Measurements from ENCODE around the gene TBL1XR1. TPM values are rescaled to one million over a fixed set of nuclear protein-coding genes. Genes with fewer than 3 reads are reported as not detected.

TBL1XR1 gene
- total and polyA plus RNA-seq, 7 experiments from 2014 or later = 20.8 to 173 (median 107) TPM

- ChIA-PET CTCF (no interaction called here), POLR2A (interaction anchor here (0.8 kb wide), 1 partner anchor 9 kb away, joined by 3 read pairs; no protein-coding TSS in a partner anchor)
- Mint-ChIP-seq H3K9me3 (no peaks in the 10 kb centered on the region), H3K4me3 (peak overlapping the region in 3 of 10 donors; percentile 0 to 44 (median 43)), H3K4me1 (peaks cover 49 to 87% (median 75%) of the 10 kb centered on the region in 7 donors), H3K27ac (peak overlapping the region in 3 of 9 donors; percentile 9 to 45 (median 38)), H3K36me3 (peaks cover 7 to 41% (median 32%) of the 10 kb centered on the region in 5 donors), H3K27me3 (no peaks in the 10 kb centered on the region)
- Histone ChIP-seq H3K4me3 (ENCODE audit: low read length) (no peak overlapping the region), H3K27me3 (ENCODE audit: control insufficient read depth in 2 of 2, insufficient read depth in 2 of 2, low read length in 2 of 2) (no peaks in the 10 kb centered on the region), H3K9me3 (ENCODE audit: control insufficient read depth in 2 of 3, low read length in 3 of 3) (no peaks in the 10 kb centered on the region), H3K36me3 (ENCODE audit: control insufficient read depth in 2 of 3, insufficient read depth in 3 of 3, low read length in 3 of 3) (no peaks in the 10 kb centered on the region), H3K4me1 (ENCODE audit: control insufficient read depth in 2 of 2, insufficient read depth in 2 of 2, low read length in 2 of 2) (peaks cover 7 to 10% of the 10 kb centered on the region in 2 donors), H3K27ac (ENCODE audit: low read depth, low read length) (no peak overlapping the region)
- DNase-seq (no peak), ATAC-seq (no peak)
- intact Hi-C loops (cut with micrococcal nuclease) = loop anchor here in 1 of 2 donors (2.0 kb wide), 1 partner anchor 13 kb away; no protein-coding TSS in a partner anchor
These were observed 65.2 kb downstream of the TBL1XR1 start for GRCh38 chr3:177131927-177132636.

GRCh38 chr3:177127008-177127407 lies 70.3 kb downstream of the TBL1XR1 start:
- H3K36me3 Mint-ChIP-seq = peaks cover 0 to 49% (median 17%) of the 10 kb centered on the region in 5 donors
- peak overlapping the region in 4 of 9 donors; percentile 1 to 52 (median 16) for H3K27ac Mint-ChIP-seq
- Histone ChIP-seq H3K4me1 (ENCODE audit: control insufficient read depth in 2 of 2, insufficient read depth in 2 of 2, low read length in 2 of 2) (peaks cover 0 to 28% of the 10 kb centered on the region in 2 donors), H3K4me3 (ENCODE audit: low read length) (no peak overlapping the region), H3K9me3 (ENCODE audit: control insufficient read depth in 2 of 3, low read length in 3 of 3) (no peaks in the 10 kb centered on the region), H3K27me3 (ENCODE audit: control insufficient read depth in 2 of 2, insufficient read depth in 2 of 2, low read length in 2 of 2) (no peaks in the 10 kb centered on the region), H3K36me3 (ENCODE audit: control insufficient read depth in 2 of 3, insufficient read depth in 3 of 3, low read length in 3 of 3) (no peaks in the 10 kb centered on the region), H3K27ac (ENCODE audit: low read depth, low read length) (no peak overlapping the region)
- CTCF ChIA-PET = no interaction called here
- ATAC-seq (no peak), DNase-seq (no peak)
- H3K9me3 Mint-ChIP-seq = peaks cover 0 to 10% (median 0%) of the 10 kb centered on the region in 11 donors
- intact Hi-C loops (cut with micrococcal nuclease) = no loop called here
- H3K4me1 Mint-ChIP-seq = peaks cover 45 to 95% (median 84%) of the 10 kb centered on the region in 7 donors
- POLR2A ChIA-PET = interaction anchor here (0.9 kb wide), 1 partner anchor 72 kb away, joined by 4 read pairs; no protein-coding TSS in a partner anchor
- H3K4me3 Mint-ChIP-seq = no peak overlapping the region
- no peaks in the 10 kb centered on the region for H3K27me3 Mint-ChIP-seq

GRCh38 chr3:177126015-177126773 lies 71.1 kb downstream of the TBL1XR1 start:
- POLR2A ChIA-PET = interaction anchor here (0.9 kb wide), 1 partner anchor 73 kb away, joined by 4 read pairs; no protein-coding TSS in a partner anchor
- Mint-ChIP-seq H3K27me3 (no peaks in the 10 kb centered on the region), H3K4me1 (peaks cover 43 to 95% (median 85%) of the 10 kb centered on the region in 7 donors), H3K9me3 (peaks cover 0 to 10% (median 0%) of the 10 kb centered on the region in 11 donors), H3K27ac (peak overlapping the region in 1 of 9 donors; percentile 1), H3K36me3 (peaks cover 0 to 47% (median 17%) of the 10 kb centered on the region in 5 donors), H3K4me3 (no peak overlapping the region)
- Histone ChIP-seq H3K4me1 (ENCODE audit: control insufficient read depth in 2 of 2, insufficient read depth in 2 of 2, low read length in 2 of 2) (peaks cover 0 to 25% of the 10 kb centered on the region in 2 donors), H3K27ac (ENCODE audit: low read depth, low read length) (no peak overlapping the region), H3K4me3 (ENCODE audit: low read length) (no peak overlapping the region), H3K9me3 (ENCODE audit: control insufficient read depth in 2 of 3, low read length in 3 of 3) (no peaks in the 10 kb centered on the region), H3K27me3 (ENCODE audit: control insufficient read depth in 2 of 2, insufficient read depth in 2 of 2, low read length in 2 of 2) (no peaks in the 10 kb centered on the region), H3K36me3 (ENCODE audit: control insufficient read depth in 2 of 3, insufficient read depth in 3 of 3, low read length in 3 of 3) (no peaks in the 10 kb centered on the region)
- DNase-seq (no peak), ATAC-seq (no peak)
- CTCF ChIA-PET = no interaction called here
- intact Hi-C loops (cut with micrococcal nuclease) = no loop called here

- H3K4me1 Mint-ChIP-seq = peaks cover 45 to 96% (median 87%) of the 10 kb centered on the region in 7 donors
- ChIA-PET POLR2A (interaction anchor here (1.3 kb wide), 1 partner anchor 52 kb away, joined by 3 read pairs; no protein-coding TSS in a partner anchor), CTCF (no interaction called here)
- Histone ChIP-seq H3K36me3 (ENCODE audit: control insufficient read depth in 2 of 3, insufficient read depth in 3 of 3, low read length in 3 of 3) (no peaks in the 10 kb centered on the region), H3K9me3 (ENCODE audit: control insufficient read depth in 2 of 3, low read length in 3 of 3) (no peaks in the 10 kb centered on the region), H3K27ac (ENCODE audit: low read depth, low read length) (no peak overlapping the region), H3K4me1 (ENCODE audit: control insufficient read depth in 2 of 2, insufficient read depth in 2 of 2, low read length in 2 of 2) (peaks cover 0 to 29% of the 10 kb centered on the region in 2 donors), H3K4me3 (ENCODE audit: low read length) (no peak overlapping the region), H3K27me3 (ENCODE audit: control insufficient read depth in 2 of 2, insufficient read depth in 2 of 2, low read length in 2 of 2) (no peaks in the 10 kb centered on the region)
- intact Hi-C loops (cut with micrococcal nuclease) = loop anchor here in 1 of 2 donors (2.0 to 5.0 kb wide), 2 partner anchors 14 to 652 kb away; no protein-coding TSS in a partner anchor
- DNase-seq (no peak), ATAC-seq (no peak)
- H3K9me3 Mint-ChIP-seq = peaks cover 0 to 10% (median 0%) of the 10 kb centered on the region in 11 donors
- H3K27me3 Mint-ChIP-seq = no peaks in the 10 kb centered on the region
- H3K27ac Mint-ChIP-seq = peak overlapping the region in 6 of 9 donors; percentile 1 to 77 (median 16)
- peaks cover 0 to 48% (median 17%) of the 10 kb centered on the region in 5 donors for H3K36me3 Mint-ChIP-seq
- H3K4me3 Mint-ChIP-seq = peak overlapping the region in 3 of 10 donors; percentile 19 to 62 (median 33)
These were observed 72.4 kb downstream of the TBL1XR1 start for GRCh38 chr3:177124882-177125281.

GRCh38 chr3:177123822-177124221 lies 73.5 kb downstream of the TBL1XR1 start:
- peaks cover 46 to 93% (median 89%) of the 10 kb centered on the region in 7 donors for H3K4me1 Mint-ChIP-seq
- peaks cover 0 to 10% (median 0%) of the 10 kb centered on the region in 11 donors for H3K9me3 Mint-ChIP-seq
- ATAC-seq = no peak
- H3K4me3 Mint-ChIP-seq = peak overlapping the region in 8 of 10 donors; percentile 0 to 62 (median 36)
- peak in 1 of 9 donors; percentile 28 for DNase-seq
- ChIA-PET POLR2A (interaction anchor here (0.6 to 1.3 kb wide), 3 partner anchors 9 to 66 kb away, joined by 3 read pairs; no protein-coding TSS in a partner anchor), CTCF (interaction anchor here (0.6 kb wide), 1 partner anchor 235 kb away, joined by 3 read pairs; no protein-coding TSS in a partner anchor)
- Histone ChIP-seq H3K27ac (ENCODE audit: low read depth, low read length) (no peak overlapping the region), H3K4me1 (ENCODE audit: control insufficient read depth in 2 of 2, insufficient read depth in 2 of 2, low read length in 2 of 2) (peaks cover 0 to 31% of the 10 kb centered on the region in 2 donors), H3K9me3 (ENCODE audit: control insufficient read depth in 2 of 3, low read length in 3 of 3) (no peaks in the 10 kb centered on the region), H3K27me3 (ENCODE audit: control insufficient read depth in 2 of 2, insufficient read depth in 2 of 2, low read length in 2 of 2) (no peaks in the 10 kb centered on the region), H3K36me3 (ENCODE audit: control insufficient read depth in 2 of 3, insufficient read depth in 3 of 3, low read length in 3 of 3) (no peaks in the 10 kb centered on the region), H3K4me3 (ENCODE audit: low read length) (no peak overlapping the region)
- H3K27me3 Mint-ChIP-seq = no peaks in the 10 kb centered on the region
- peaks cover 0 to 54% (median 10%) of the 10 kb centered on the region in 5 donors for H3K36me3 Mint-ChIP-seq
- intact Hi-C loops (cut with micrococcal nuclease) = loop anchor here in 1 of 2 donors (2.0 to 5.0 kb wide), 2 partner anchors 15 to 653 kb away; no protein-coding TSS in a partner anchor
- peak overlapping the region in 7 of 9 donors; percentile 0 to 77 (median 15) for H3K27ac Mint-ChIP-seq

Data from naive thymus-derived CD4-positive, alpha-beta T cell (primary cell).